Mesodermal cell (in vitro differentiated cells): ENCODE results near the gene CECR2.

Source experiments
- H3K27ac ChIP-seq: 2 replicates; pipeline ENCODE4 v1.7.0; 2013; ENCODE audit warnings: mild to moderate bottlenecking, low read depth, low read length, moderate library complexity; ENCODE audit not compliant: severe bottlenecking
- H3K36me3 ChIP-seq: 2 replicates; pipeline ENCODE4 v1.7.1; 2013; ENCODE audit warnings: mild to moderate bottlenecking, low read length, moderate library complexity; ENCODE audit not compliant: control insufficient read depth, insufficient read depth
- H3K4me1 ChIP-seq: one replicate; pipeline ENCODE4 v1.7.1; 2013; ENCODE audit warnings: mild to moderate bottlenecking, low read length; ENCODE audit not compliant: insufficient read depth, control insufficient read depth, poor library complexity, severe bottlenecking
- H3K4me3 ChIP-seq: 2 replicates; pipeline ENCODE4 v1.7.0; 2013; ENCODE audit warnings: low read length, control low read depth, mild to moderate bottlenecking; ENCODE audit not compliant: insufficient read depth, poor library complexity, severe bottlenecking; ENCODE audit errors: extremely low read depth
- H3K9me3 ChIP-seq: 2 replicates; pipeline ENCODE4 v1.7.1; 2013; ENCODE audit warnings: mild to moderate bottlenecking, low read length, moderate library complexity; ENCODE audit not compliant: control insufficient read depth
- WGBS, 2 experiments: methylation state at CpG; one replicate each; pipeline ENCODE4 v1.1.5; 2013; ENCODE audit warnings: missing lambda C conversion rate in 2 of 2; ENCODE audit not compliant: insufficient coverage in 2 of 2; 5-methylcytosine and 5-hydroxymethylcytosine counted together

The CECR2 gene

DNA sequence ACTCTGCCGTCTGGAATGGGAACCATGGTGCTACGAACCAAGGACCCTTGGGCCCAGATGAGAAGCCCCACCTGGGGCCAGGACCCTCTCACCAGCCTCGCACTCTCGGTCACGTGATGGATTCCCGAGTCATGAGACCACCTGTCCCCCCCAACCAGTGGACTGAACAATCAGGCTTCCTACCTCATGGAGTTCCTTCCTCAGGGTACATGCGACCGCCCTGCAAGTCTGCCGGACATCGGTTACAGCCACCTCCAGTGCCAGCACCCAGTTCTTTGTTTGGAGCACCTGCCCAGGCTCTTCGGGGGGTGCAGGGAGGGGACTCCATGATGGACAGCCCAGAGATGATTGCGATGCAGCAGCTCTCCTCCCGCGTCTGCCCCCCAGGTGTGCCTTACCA lies 173.2 kb downstream of the CECR2 start:
- WGBS, 2 experiments = 97 to 99% methylated on average over 11 to 14 of the region's 14 CpGs
- H3K36me3 ChIP-seq = peaks cover 76% of the 10 kb centered on the region
- H3K4me1 ChIP-seq = no peaks in the 10 kb centered on the region

DNA sequence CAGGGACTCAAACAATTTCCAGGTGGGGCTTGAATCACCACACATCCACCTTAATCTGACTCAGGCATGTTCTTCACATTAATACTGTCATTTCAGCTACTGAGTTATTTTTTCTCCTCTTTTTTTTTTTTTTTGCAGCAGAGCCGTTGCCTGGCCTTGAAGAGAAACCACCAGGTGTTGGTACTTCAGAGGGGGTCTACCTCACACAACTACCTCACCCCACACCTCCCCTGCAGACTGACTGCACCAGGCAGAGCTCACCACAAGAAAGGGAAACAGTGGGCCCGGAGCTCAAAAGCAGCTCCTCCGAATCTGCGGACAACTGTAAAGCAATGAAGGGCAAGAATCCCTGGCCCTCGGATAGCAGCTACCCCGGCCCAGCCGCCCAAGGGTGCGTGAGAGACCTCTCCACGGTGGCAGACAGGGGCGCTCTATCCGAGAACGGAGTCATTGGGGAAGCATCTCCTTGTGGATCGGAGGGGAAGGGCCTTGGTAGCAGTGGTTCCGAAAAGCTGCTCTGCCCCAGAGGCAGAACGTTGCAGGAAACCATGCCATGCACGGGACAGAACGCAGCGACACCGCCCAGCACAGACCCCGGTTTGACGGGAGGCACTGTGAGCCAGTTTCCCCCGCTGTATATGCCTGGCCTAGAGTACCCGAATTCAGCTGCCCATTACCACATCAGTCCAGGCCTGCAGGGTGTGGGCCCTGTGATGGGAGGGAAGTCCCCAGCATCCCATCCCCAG lies 178.9 kb downstream of the CECR2 start:
- WGBS, 2 experiments = 96 to 97% methylated on average over 20 to 21 of the region's 23 CpGs
- no peak overlapping the region for H3K4me3 ChIP-seq
- H3K9me3 ChIP-seq = no peaks in the 10 kb centered on the region

More for the DNA sequence above, 173.2 kb downstream of the CECR2 start:
- Histone ChIP-seq H3K27ac (no peak overlapping the region), H3K9me3 (no peaks in the 10 kb centered on the region), H3K4me3 (no peak overlapping the region)

GRCh38 chr22:17548756-17549035 lies 179.4 kb downstream of the CECR2 start:
- H3K9me3 ChIP-seq = no peaks in the 10 kb centered on the region
- no peak overlapping the region for H3K27ac ChIP-seq
- no peaks in the 10 kb centered on the region for H3K4me1 ChIP-seq
- 97% methylated on average over 5 of the region's 5 CpGs; no CpG with 5 or more reads in 1 of the 2 experiments for WGBS, 2 experiments
- no peak overlapping the region for H3K4me3 ChIP-seq
- peaks cover 82% of the 10 kb centered on the region for H3K36me3 ChIP-seq

More for the DNA sequence above, 178.9 kb downstream of the CECR2 start:
- H3K27ac ChIP-seq = no peak overlapping the region
- peaks cover 82% of the 10 kb centered on the region for H3K36me3 ChIP-seq
- H3K4me1 ChIP-seq = no peaks in the 10 kb centered on the region

DNA sequence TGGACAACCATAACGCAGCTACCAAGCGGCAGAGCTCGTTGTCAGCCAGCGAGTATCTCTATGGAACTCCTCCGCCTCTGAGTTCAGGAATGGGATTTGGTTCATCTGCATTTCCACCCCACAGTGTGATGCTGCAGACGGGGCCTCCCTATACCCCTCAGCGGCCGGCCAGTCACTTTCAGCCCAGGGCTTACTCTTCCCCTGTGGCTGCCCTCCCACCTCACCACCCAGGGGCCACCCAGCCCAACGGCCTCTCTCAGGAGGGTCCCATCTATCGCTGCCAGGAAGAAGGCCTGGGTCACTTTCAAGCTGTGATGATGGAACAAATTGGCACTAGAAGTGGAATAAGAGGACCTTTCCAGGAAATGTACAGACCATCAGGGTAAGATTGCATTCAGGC lies 179.9 kb downstream of the CECR2 start:
- H3K4me1 ChIP-seq = no peaks in the 10 kb centered on the region
- H3K27ac ChIP-seq = no peak overlapping the region
- H3K9me3 ChIP-seq = no peaks in the 10 kb centered on the region
- peaks cover 86% of the 10 kb centered on the region for H3K36me3 ChIP-seq
- no peak overlapping the region for H3K4me3 ChIP-seq
- 97 to 98% methylated on average over 10 of the region's 10 CpGs for WGBS, 2 experiments

- Histone ChIP-seq H3K36me3 (peaks cover 87% of the 10 kb centered on the region), H3K4me1 (no peaks in the 10 kb centered on the region), H3K27ac (no peak overlapping the region), H3K4me3 (no peak overlapping the region), H3K9me3 (no peaks in the 10 kb centered on the region)
- WGBS, 2 experiments = 80 to 100% methylated on average over 1 to 2 of the region's 5 CpGs
Observed at GRCh38 chr22:17549655-17550054, 180.4 kb downstream of the CECR2 start.

DNA sequence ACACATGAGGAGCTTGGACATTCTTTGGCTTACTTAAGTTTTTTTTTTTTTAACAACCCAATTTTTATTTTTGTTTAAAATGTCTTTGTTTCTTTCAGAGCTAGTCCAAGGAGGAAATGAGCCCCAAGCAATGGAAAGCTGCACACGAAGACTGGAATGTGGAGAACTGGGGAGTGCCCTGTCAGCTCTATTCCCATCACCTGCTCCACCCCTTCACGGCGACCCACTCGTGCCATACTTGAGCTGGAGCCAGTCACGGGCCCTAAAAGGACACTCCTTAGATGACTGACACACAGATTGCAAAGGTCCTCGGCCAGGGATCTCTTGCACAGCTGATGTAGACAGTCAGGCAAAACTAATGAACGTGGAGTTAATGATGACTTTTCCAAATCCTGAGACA lies 183.5 kb downstream of the CECR2 start:
- H3K4me3 ChIP-seq = no peak overlapping the region
- peaks cover 90% of the 10 kb centered on the region for H3K36me3 ChIP-seq
- no peak overlapping the region for H3K27ac ChIP-seq
- no peaks in the 10 kb centered on the region for H3K4me1 ChIP-seq
- H3K9me3 ChIP-seq = no peaks in the 10 kb centered on the region
- 93 to 94% methylated on average over 7 of the region's 7 CpGs for WGBS, 2 experiments

- Histone ChIP-seq H3K27ac (no peak overlapping the region), H3K4me3 (no peak overlapping the region), H3K36me3 (peaks cover 89% of the 10 kb centered on the region), H3K9me3 (no peaks in the 10 kb centered on the region), H3K4me1 (no peaks in the 10 kb centered on the region)
- 100% methylated on average over 1 to 2 of the region's 4 CpGs for WGBS, 2 experiments
Observed at GRCh38 chr22:17554814-17555213, 185.6 kb downstream of the CECR2 start.

DNA sequence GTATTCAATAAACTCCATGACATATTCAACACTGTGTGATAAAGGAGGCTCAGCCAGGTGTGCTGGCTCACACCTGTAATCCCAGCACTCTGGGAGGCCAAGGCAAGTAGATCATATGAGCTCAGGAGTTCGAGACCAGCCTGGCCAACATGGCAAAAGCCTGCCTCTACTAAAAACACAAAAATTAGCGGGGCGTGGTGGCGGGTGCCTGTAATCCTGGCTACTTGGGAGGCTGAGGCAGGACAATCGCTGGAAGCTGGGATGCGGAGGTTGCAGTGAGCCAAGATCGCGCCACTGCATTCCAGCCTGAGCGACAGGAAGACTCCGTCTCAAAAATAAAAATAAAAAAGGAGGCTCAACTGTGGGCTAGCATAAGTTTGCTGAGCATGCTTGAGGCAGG lies 189.9 kb downstream of the CECR2 start:
- WGBS, 2 experiments = 95 to 98% methylated on average over 8 to 10 of the region's 10 CpGs
- Histone ChIP-seq H3K4me1 (peaks cover 7% of the 10 kb centered on the region), H3K4me3 (no peak overlapping the region), H3K36me3 (peaks cover 57% of the 10 kb centered on the region), H3K9me3 (no peaks in the 10 kb centered on the region), H3K27ac (no peak overlapping the region)

DNA sequence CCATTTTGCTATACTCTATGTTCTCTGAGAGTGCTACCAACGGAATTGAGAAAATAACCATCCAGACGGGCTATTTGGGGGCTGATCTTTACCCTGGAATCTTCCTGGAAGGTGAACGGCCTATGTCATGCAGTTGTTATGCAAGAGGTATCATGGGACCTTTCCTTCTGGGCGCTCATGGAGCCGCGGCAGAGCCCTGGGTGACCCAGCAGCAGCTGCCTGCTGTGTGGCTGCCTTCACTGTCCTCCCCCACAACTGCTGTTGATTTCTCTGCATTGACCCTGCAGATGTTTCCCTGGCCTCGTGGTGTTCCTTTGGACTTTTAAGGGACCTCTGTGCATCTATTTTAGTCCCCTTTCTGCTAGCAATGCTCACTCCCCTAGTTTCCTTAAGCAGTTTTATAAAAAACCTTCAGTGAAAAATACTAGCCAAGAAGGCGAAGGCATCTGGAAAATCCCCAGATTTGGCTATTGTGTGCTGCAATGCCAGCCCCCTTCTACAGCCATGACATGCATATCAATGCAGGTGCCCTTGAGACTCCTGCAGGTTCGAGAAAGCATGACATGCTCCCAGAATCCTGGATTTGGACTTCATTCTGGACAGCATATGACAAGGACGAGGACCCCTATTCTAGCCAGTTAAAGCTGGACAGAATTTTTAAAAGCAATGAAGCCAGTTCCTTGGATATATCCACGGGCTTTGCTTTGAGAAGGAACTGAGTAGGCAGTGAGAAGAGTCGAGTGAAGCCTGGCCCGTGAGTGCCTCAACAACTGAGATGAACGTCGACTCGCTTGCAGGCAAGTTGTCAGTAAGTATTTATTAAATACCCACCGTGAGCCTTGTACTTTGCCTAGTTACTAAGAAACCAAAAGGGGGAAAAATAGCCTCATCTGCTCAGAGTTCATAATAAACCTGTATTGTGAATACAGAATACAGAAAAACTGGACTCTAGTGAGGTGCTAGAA lies 193.9 kb downstream of the CECR2 start, which contains the start of gene SLC25A18:
Gene SLC25A18 (plus strand): TSS at position 593 of the 965 bp plus-strand sequence. CDS start 16,447 bp downstream, outside the sequence.
- WGBS, 2 experiments = 72 to 75% methylated on average over 16 of the region's 17 CpGs
- Histone ChIP-seq H3K4me1 (peaks cover 7% of the 10 kb centered on the region), H3K9me3 (no peaks in the 10 kb centered on the region), H3K4me3 (no peak within 1 kb of the TSS), H3K27ac (no peak within 1 kb of the TSS), H3K36me3 (peaks cover 22% of the 10 kb centered on the region)

- Histone ChIP-seq H3K27ac (no peak overlapping the region), H3K9me3 (no peaks in the 10 kb centered on the region), H3K4me3 (no peak overlapping the region), H3K4me1 (peaks cover 7% of the 10 kb centered on the region), H3K36me3 (peaks cover 15% of the 10 kb centered on the region)
- 96 to 100% methylated on average over 8 to 10 of the region's 11 CpGs for WGBS, 2 experiments
Observed at GRCh38 chr22:17563936-17564391, 194.7 kb downstream of the CECR2 start.
